WERI-Rb-1 (cell line): ENCODE data around the gene PPOX.

ENCODE experiments used
- DNase-seq: peaks from one replicate; pipeline ENCODE4 v3.0.0-alpha.2; 2020
- H3K27ac ChIP-seq: fragments of 250-450 bp; sonication (Bioruptor Pico); 2 replicates; pipeline ENCODE4 v1.5.1; 2020; ENCODE audit warnings: mild to moderate bottlenecking, moderate library complexity
- H3K27me3 ChIP-seq: fragments of 250-450 bp; sonication (Bioruptor Pico); 2 replicates; pipeline ENCODE4 v1.5.1; 2021; ENCODE audit warnings: mild to moderate bottlenecking, low read depth, moderate library complexity; ENCODE audit not compliant: insufficient read depth, severe bottlenecking
- H3K36me3 ChIP-seq: fragments of 250-450 bp; sonication (Bioruptor Pico); 2 replicates; pipeline ENCODE4 v1.5.1; 2020; ENCODE audit warnings: mild to moderate bottlenecking, moderate library complexity
- H3K4me3 ChIP-seq: 2 replicates; pipeline ENCODE4 v1.5.1; 2011; ENCODE audit warnings: low read depth, mild to moderate bottlenecking, control low read depth, low read length
- H3K9me3 ChIP-seq: fragments of 250-450 bp; sonication (Bioruptor Pico); 2 replicates; pipeline ENCODE4 v1.5.1; 2021; ENCODE audit warnings: mild to moderate bottlenecking, moderate library complexity; ENCODE audit not compliant: severe bottlenecking
- CTCF ChIP-seq: IDR thresholded peaks from 2 replicates; pipeline ENCODE4 v1.5.1; 2011; ENCODE audit warnings: low read depth, mild to moderate bottlenecking, control low read depth, inconsistent platforms, low read length

Gene PPOX

GRCh38 chr1:161215076-161215475 lies 48.9 kb downstream of the PPOX start, which contains the start of gene FCER1G:
FCER1G (plus strand) TSS chr1:161215295; CDS start chr1:161215322, 27 bp downstream.
- H3K36me3 ChIP-seq: peaks cover 50% of the 10 kb centered on the region
- no peak within 1 kb of the TSS for H3K27ac ChIP-seq
- H3K9me3 ChIP-seq: no peaks in the 10 kb centered on the region
- no peak within 1 kb of the TSS for H3K4me3 ChIP-seq
- no peak for DNase-seq
- no peaks in the 10 kb centered on the region for H3K27me3 ChIP-seq
- no peak for TF ChIP-seq CTCF

DNA sequence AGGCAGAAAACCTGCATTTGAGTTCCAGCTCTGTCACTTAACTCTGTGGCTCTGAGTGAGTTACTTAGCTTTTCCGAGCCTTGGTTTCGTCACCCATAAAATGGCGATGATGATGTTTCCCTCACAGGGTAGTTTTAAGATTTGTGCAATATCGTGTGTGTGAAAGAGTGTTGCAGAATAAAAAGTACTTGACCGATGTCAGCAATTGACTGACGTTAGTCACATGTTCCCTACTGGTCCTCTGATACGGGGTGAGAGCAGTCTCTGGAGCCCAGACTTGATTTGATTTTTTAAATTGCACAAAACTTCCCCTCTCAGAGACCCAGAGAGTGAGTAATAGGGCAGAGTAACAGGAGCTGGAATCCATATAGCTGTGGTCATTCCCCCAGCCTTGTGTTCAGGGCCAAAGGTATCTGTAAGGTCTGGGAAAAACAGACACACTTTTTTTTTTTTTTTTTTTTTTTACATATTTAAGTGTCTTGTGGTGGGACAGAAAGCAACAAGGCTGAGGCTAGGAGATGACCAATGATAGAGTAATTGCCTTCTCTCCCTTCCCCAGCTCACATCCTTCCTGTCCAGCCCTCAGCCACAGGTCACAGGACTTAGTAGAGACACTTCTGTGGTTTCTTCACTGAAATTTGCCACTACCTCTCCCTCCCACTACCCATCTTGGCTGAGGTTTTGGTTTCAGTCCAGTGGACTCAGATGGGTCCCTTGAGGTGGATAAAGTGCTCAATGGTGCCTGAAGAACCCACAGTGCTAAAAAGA lies 50.9 kb downstream of the PPOX start:
- Histone ChIP-seq H3K36me3 (peaks cover 29% of the 10 kb centered on the region), H3K27ac (no peak overlapping the region), H3K4me3 (no peak overlapping the region), H3K9me3 (peaks cover under 1% of the 10 kb centered on the region), H3K27me3 (no peaks in the 10 kb centered on the region)
- no peak for DNase-seq
- no peak for TF ChIP-seq CTCF

- no peak overlapping the region for H3K27ac ChIP-seq
- no peaks in the 10 kb centered on the region for H3K27me3 ChIP-seq
- no peak overlapping the region for H3K4me3 ChIP-seq
- peaks cover 2% of the 10 kb centered on the region for H3K9me3 ChIP-seq
- H3K36me3 ChIP-seq: peaks cover 22% of the 10 kb centered on the region
- DNase-seq: no peak
- TF ChIP-seq CTCF: no peak
Measured at GRCh38 chr1:161217831-161218230, 51.6 kb downstream of the PPOX start.

DNA sequence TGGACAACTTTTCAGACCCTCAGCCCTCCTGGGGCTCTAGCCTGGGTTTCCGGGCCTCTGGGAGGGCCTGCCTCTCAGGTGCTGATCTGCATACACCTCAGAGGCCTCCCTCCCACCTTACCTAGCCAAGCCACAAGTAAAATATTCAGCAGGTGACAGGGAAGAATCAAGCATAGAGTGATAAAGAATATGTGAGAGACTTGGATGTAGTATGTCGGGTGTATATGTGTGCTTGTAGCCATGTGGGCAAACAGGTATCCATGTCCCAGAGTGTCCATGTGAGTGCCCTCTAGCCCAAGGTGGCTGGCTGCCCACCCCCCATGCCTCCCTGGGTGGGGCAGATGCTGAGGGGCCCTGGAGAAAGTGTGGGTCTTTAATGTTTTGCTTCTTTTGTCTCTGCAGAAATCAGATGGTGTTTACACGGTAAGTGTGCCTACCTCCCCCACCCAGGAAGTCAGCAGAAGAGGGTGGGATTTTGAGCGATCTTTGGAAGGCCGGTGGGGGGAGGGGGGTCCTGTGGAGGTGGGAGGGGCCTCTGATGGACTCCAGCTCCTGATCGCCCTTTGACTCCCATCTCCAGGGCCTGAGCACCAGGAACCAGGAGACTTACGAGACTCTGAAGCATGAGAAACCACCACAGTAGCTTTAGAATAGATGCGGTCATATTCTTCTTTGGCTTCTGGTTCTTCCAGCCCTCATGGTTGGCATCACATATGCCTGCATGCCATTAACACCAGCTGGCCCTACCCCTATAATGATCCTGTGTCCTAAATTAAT lies 52.3 kb downstream of the PPOX start:
- DNase-seq: no peak

More for the DNA sequence above, 52.3 kb downstream of the PPOX start:
- Histone ChIP-seq H3K36me3 (peaks cover 16% of the 10 kb centered on the region), H3K9me3 (peaks cover 2% of the 10 kb centered on the region), H3K27me3 (no peaks in the 10 kb centered on the region), H3K27ac (no peak overlapping the region), H3K4me3 (no peak overlapping the region)
- TF ChIP-seq CTCF: no peak
